Spleen (tissue), 11 donors: ENCODE data around the gene KCNMB2. TPM values are rescaled to one million over a fixed set of nuclear protein-coding genes. Genes with fewer than 3 reads are reported as not detected.

ENCODE experiments used
- DNase-seq: peaks from one replicate; pipeline ENCODE4 v3.0.0-alpha.2; 2020
- H3K27ac ChIP-seq, 8 donors: fragments of 200-600 bp; sonication (generic) in 7 of 8; 1 replicate in 4 of 8; 2 replicates in 4 of 8; pipeline versions ENCODE4 v1.5.0 to v1.8.0; 2016 to 2021; ENCODE audit warnings: inconsistent platforms in 4 of 8, mild to moderate bottlenecking in 4 of 8, moderate library complexity in 1 of 8
- H3K27me3 ChIP-seq, 7 donors: fragments of 200-600 bp; sonication (generic) in 6 of 7; replicated peaks in 1 of 7; 1 replicate in 4 of 7; 2 replicates in 3 of 7; pipeline versions ENCODE4 v1.5.0 to v1.8.0; 2016 to 2021; ENCODE audit warnings: inconsistent platforms in 3 of 7, mild to moderate bottlenecking in 1 of 7
- H3K36me3 ChIP-seq, 6 donors: fragments of 200-600 bp; sonication (generic) in 5 of 6; 1 replicate in 4 of 6; 2 replicates in 2 of 6; pipeline versions ENCODE4 v1.5.0 to v1.8.0; 2016 to 2021; ENCODE audit warnings: inconsistent platforms in 2 of 6
- H3K4me1 ChIP-seq, 6 donors: fragments of 200-600 bp; sonication (generic) in 5 of 6; 1 replicate in 3 of 6; 2 replicates in 3 of 6; pipeline versions ENCODE4 v1.5.0 to v1.8.0; 2016 to 2021; ENCODE audit warnings: inconsistent platforms in 3 of 6
- H3K4me3 ChIP-seq, 8 donors: fragments of 200-600 bp; sonication (generic) in 7 of 8; 1 replicate in 4 of 8; 2 replicates in 4 of 8; pipeline versions ENCODE4 v1.5.0 to v1.8.0; 2016 to 2021; ENCODE audit warnings: inconsistent platforms in 4 of 8, mild to moderate bottlenecking in 4 of 8, moderate library complexity in 2 of 8
- H3K9me3 ChIP-seq, 8 donors: fragments of 200-600 bp; sonication (generic) in 7 of 8; 1 replicate in 4 of 8; 2 replicates in 4 of 8; pipeline versions ENCODE4 v1.5.0 to v1.8.0; 2016 to 2021; ENCODE audit warnings: inconsistent platforms in 4 of 8
- POLR2A ChIP-seq, 3 donors: fragments of 450-650 bp; IDR thresholded peaks; one replicate each; pipeline ENCODE4 v1.5.1; 2017; ENCODE audit warnings: antibody characterized with exemption in 3 of 3, mild to moderate bottlenecking in 1 of 3
- POLR2AphosphoS5 ChIP-seq, 3 donors: sonication (generic); formaldehyde crosslinking; IDR thresholded peaks; one replicate each; pipeline ENCODE4 v1.5.1; 2017; ENCODE audit warnings: antibody characterized with exemption in 3 of 3
- WGBS, 5 donors: extraction: QIAGEN DNeasy Blood & Tissue Kit in 3 of 5; methylation state at CpG; one replicate each; pipeline versions ENCODE4 v1.1.5 to v1.1.7; 2013 to 2018; 5-methylcytosine and 5-hydroxymethylcytosine counted together
- intact Hi-C: fragments of 100-400 bp; cut with DNase I; formaldehyde crosslinking; loops from one replicate; pipeline ENCODE4 v1.15.0; 2023; ENCODE audit warnings: low total_unique reads
- polyA plus RNA-seq, 3 donors: library from polyadenylated mRNA; stranded (reverse); fragments of 200-250 nt; gene quantifications; one replicate each; pipeline ENCODE4 v1.2.1, GENCODE V29; 2013
- total RNA-seq, 7 donors: library from RNA; depleted of rRNA in 3 of 7; stranded (reverse); fragments of >200 nt in 3 of 7; fragmentation: NEBNext Ultra II Directional in 4 of 7; extraction: Animal tissue kit (Norgen Biotek cat#: 25700) in 4 of 7; gene quantifications; one replicate each; pipeline versions ENCODE4 v1.1.0 to v1.2.1, GENCODE V29; 2016 to 2021
- TF ChIP-seq, protein P1 (sequence below), 11 experiments: fragments of 200-600 bp in 7 of 11; fragments of 450-650 bp in 4 of 11; sonication (generic) in 4 of 11; IDR thresholded peaks in 8 of 11; conservative IDR thresholded peaks in 3 of 11; 1 replicate in 7 of 11; 2 replicates in 4 of 11; pipeline versions ENCODE4 v1.4.0 to v1.8.0; 2016 to 2021; ENCODE audit warnings: antibody characterized with exemption in 11 of 11, inconsistent platforms in 4 of 11, mild to moderate bottlenecking in 1 of 11
- donor health status: healthy with polysubstance abuse.
- donor health status: DM: no; HTN: no; CAD: no; lungs with moderate emphysema.
- donor health status: DM: no; HTN: no; CAD: no.
- donor health status: Bipolar disorder and iron deficiency.
- donor health status: healthy.
- donor health status: DM: no; HTN: no; CAD: no.
- donor health status: DM: yes; HTN: yes; CAD: no.

The KCNMB2 gene
- total and polyA plus RNA-seq, 10 donors: 0.03 to 0.70 (median 0.66) TPM; not detected in 5

DNA sequence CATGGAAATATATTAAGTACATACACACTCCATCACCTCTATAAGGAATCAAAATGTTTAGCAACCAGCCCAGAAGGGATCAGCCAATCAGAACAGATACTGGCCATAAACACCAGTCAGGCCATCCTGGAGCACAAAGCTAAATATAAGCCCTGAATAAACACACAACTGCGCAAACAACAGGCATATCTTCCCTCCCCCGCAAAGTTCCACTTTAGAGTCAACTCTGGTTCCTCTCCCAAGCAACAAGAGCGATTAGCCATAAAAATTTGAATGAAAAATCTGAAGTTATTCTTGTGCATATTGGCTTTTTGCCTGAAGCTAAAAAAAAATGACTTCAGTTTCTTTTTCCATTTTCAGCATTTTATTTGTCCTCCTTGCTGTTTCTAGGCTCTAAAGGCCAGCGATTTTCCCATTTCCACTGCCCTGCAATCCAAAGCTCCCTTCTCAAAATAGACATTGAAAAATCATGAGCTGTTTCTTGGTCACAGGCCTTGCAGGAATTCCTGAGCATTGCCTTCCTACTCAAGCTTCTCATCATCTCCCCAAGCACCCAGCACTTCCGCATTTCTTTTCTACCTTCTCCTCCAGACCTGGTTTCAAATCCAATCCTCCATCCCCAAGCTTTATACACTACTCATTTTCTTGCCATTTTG is 287.5 kb downstream of the KCNMB2 start:
- intact Hi-C loops: no loop called here
- H3K36me3 ChIP-seq: no peaks in the 10 kb centered on the region
- H3K4me3 ChIP-seq: no peak overlapping the region
- TF ChIP-seq POLR2A (IDR thresholded peaks at IDR 0.05) (no peak), POLR2AphosphoS5 (IDR thresholded peaks at IDR 0.05) (no peak)
- TF ChIP-seq, protein P1, sequence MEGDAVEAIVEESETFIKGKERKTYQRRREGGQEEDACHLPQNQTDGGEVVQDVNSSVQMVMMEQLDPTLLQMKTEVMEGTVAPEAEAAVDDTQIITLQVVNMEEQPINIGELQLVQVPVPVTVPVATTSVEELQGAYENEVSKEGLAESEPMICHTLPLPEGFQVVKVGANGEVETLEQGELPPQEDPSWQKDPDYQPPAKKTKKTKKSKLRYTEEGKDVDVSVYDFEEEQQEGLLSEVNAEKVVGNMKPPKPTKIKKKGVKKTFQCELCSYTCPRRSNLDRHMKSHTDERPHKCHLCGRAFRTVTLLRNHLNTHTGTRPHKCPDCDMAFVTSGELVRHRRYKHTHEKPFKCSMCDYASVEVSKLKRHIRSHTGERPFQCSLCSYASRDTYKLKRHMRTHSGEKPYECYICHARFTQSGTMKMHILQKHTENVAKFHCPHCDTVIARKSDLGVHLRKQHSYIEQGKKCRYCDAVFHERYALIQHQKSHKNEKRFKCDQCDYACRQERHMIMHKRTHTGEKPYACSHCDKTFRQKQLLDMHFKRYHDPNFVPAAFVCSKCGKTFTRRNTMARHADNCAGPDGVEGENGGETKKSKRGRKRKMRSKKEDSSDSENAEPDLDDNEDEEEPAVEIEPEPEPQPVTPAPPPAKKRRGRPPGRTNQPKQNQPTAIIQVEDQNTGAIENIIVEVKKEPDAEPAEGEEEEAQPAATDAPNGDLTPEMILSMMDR (IDR thresholded peaks at IDR 0.05 in 8 of 11, conservative IDR thresholded peaks at IDR 0.05 in 3 of 11): no peak
- H3K9me3 ChIP-seq: no peaks in the 10 kb centered on the region
- no peaks in the 10 kb centered on the region for H3K27me3 ChIP-seq
- no peaks in the 10 kb centered on the region for H3K4me1 ChIP-seq
- H3K27ac ChIP-seq: peak overlapping the region in 6 of 8 donors; percentile 5 to 61 (median 20)
- WGBS, 5 donors: 67 to 80% (median 76%) methylated on average over 5 of the region's 5 CpGs
- DNase-seq: no peak

DNA sequence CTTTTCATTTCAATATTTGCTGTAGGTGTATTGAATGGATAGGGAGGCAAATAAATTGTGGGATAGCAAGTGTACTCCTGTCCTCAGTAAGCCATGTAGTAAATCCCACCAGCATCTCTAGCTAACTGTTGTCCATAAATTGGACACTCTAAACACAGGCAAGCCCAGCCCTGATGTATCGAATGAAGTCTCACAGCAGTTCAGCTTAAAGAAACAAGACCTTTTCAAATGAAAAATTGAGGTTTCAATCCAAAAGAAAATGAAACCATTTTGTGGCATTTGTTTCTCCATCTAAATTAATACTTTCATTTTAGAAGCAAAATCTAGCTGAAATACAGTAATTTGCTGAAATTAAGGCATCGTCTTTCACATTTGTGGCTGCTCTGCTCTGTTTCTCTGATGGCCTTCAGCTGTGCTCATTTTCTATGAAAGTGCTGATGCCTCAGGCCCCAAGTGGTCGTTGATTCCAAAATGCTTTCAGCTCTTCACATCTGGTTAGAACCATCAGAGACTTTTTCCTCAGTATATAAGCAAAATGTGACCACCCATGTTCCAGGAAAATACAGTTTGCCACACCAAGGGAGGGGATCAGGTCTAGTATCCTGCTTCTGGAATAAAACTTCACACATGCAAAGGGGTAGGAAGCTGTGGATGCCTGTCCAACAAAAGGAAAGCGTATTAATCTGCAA is 290.3 kb downstream of the KCNMB2 start:
- TF ChIP-seq POLR2AphosphoS5 (IDR thresholded peaks at IDR 0.05) (no peak), POLR2A (IDR thresholded peaks at IDR 0.05) (no peak)
- TF ChIP-seq, protein P1 (IDR thresholded peaks at IDR 0.05 in 8 of 11, conservative IDR thresholded peaks at IDR 0.05 in 3 of 11): no peak
- intact Hi-C loops: no loop called here
- Histone ChIP-seq H3K4me1 (no peaks in the 10 kb centered on the region), H3K27ac (no peak overlapping the region), H3K4me3 (no peak overlapping the region), H3K27me3 (no peaks in the 10 kb centered on the region), H3K9me3 (no peaks in the 10 kb centered on the region), H3K36me3 (no peaks in the 10 kb centered on the region)
- no peak for DNase-seq
- 43 to 60% (median 52%) methylated on average over 4 of the region's 4 CpGs for WGBS, 5 donors

DNA sequence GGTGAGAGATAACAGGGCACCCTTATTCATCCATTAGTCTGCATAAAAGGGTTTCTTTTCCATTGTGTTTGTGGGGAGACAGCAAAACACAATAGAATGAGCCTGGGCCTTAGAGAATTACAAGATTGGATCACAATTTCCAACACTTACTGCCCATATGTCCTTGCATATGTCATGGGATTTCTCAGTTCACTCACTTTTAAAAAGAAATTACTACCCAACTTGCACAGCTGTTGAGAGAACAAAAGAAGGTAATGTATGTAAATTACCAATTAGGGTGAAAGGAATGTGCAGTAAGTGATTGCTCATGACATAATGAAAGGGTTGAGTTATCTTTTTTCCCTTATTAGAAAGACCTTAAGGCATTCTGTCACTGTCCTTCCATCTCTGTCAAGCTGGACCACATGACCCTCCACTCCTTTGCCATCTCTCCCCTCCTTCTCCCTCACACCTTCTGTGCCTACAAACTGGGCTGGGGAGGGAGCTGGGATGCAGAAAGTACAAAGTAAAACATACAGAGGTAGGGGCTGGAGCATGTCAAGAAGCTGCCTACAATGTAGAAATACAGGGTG is 291.1 kb downstream of the KCNMB2 start:
- Histone ChIP-seq H3K27ac (no peak overlapping the region), H3K36me3 (no peaks in the 10 kb centered on the region), H3K4me3 (no peak overlapping the region), H3K9me3 (no peaks in the 10 kb centered on the region), H3K27me3 (no peaks in the 10 kb centered on the region), H3K4me1 (no peaks in the 10 kb centered on the region)
- intact Hi-C loops: no loop called here
- TF ChIP-seq, protein P1 (IDR thresholded peaks at IDR 0.05 in 8 of 11, conservative IDR thresholded peaks at IDR 0.05 in 3 of 11): no peak
- TF ChIP-seq POLR2AphosphoS5 (IDR thresholded peaks at IDR 0.05) (no peak), POLR2A (IDR thresholded peaks at IDR 0.05) (no peak)
- DNase-seq: no peak

DNA sequence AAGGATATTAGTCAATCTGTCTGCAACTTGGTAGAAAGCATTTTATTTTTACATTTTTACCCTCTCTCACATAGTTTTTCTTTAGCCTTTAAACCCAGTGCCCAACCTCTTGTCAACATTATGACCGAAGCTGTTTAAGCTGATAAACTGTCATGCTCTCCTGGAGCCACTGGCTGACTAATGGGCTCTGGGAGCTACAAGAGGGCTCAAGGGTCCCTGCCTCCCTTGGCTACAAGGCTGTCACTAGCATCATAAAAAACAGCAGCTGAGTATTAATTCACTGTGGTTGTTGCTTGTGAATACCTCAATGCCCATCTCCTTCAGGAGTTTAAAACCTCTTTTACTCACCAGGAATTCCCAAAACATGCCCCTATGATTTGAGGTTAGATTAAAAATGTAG is 297.5 kb downstream of the KCNMB2 start:
- Histone ChIP-seq H3K36me3 (no peaks in the 10 kb centered on the region), H3K4me3 (no peak overlapping the region), H3K27me3 (no peaks in the 10 kb centered on the region), H3K9me3 (no peaks in the 10 kb centered on the region), H3K4me1 (no peaks in the 10 kb centered on the region), H3K27ac (no peak overlapping the region)
- intact Hi-C loops: no loop called here
- no peak for DNase-seq
- TF ChIP-seq POLR2AphosphoS5 (IDR thresholded peaks at IDR 0.05) (no peak), POLR2A (IDR thresholded peaks at IDR 0.05) (no peak)
- TF ChIP-seq, protein P1 (IDR thresholded peaks at IDR 0.05 in 8 of 11, conservative IDR thresholded peaks at IDR 0.05 in 3 of 11): no peak
- WGBS, 5 donors: 53 to 77% (median 63%) methylated on average over 1 of the region's 1 CpG
